ENCODE results near the gene EPB41L4A.

The EPB41L4A gene

GRCh38 chr5:112146323-112147226 is 272.5 kb downstream of the EPB41L4A start:
- DNase-seq = peak; percentile 53

- no peak for DNase-seq
Measured at GRCh38 chr5:112143690-112144089, 275.4 kb downstream of the EPB41L4A start.

DNA sequence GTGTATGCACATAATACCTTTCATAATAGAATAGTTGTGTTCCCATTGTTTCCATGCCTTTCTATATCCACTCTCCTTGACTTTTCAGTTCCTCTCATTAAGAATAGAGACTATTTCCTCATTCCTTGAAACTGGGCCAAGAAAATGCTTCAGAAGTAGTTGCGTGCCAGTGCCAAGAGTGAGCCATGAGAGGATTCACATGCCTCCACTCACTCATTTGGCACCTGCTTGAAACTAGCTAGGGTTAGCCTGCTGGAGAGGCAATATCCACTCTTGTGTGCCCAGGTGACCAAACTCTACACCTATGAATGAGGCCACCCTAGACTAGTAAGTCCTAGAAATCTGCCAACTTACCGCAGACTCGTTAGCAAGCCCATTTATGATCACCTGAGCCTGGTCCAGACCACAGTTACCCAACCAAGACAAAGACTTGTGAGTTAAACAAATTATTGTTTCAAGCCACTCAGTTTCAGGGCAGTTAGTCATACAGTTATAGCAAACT is 276.3 kb downstream of the EPB41L4A start:
- DNase-seq = peak; percentile 81

- no peak for DNase-seq
Measured at GRCh38 chr5:112141582-112141981, 277.5 kb downstream of the EPB41L4A start.

DNA sequence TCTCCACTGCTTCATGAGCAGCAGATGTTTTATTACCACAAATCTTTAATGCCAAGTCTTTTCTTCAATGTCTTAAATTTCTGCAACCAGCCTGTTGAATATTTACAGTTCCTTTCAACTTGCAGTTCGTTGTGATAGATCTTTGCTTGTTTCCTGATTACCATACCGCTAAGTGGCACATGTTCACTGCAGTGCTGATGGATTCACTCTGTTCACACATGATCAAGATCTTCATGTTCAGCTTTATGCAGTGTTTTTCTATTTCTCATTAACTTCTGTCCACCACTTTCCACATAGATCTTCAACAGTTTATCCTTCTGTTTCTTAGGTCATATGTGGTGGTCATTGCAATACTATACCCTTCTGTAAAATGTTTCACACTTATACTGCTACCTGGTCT is 280.6 kb downstream of the EPB41L4A start:
- DNase-seq = no peak

DNA sequence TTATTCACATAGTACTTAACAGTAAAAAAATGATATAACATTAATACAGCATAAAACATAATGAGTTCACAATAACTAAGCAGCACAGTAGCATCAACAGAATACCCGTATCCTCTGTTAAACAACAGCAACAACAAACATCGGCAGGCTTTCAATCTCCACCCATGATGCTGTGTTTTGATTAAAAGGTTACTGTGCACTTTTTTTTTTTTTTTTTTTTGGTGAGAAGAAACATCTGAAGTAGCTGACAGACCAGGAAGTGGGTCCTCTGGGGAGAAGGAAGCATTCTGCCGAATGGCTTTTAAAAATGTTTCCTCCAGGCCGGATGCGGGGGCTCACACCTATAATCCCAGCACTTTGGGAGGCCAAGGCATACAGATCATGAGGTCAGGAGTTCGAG is 282.3 kb downstream of the EPB41L4A start:
- DNase-seq = no peak

DNA sequence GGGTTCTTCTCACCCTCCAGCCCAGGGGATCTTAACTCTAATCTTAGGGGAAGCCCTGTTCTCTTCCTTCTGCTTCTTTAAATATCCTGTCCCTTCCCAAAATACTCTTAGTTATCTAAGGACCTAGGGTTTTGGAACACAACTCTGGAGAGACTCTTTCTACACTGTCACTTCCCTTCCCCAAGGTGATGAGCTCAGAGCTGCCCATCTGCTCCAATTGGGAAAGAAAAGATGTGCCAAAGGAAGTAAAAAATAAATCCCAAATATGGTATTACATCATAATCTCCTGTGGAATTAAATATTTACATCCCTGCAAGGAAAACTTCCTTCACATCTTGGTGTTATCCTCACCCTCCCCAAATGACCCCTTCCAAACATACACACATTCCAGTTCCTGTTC is 291.2 kb downstream of the EPB41L4A start:
- DNase-seq = no peak

GRCh38 chr5:112126982-112127381 is 292.1 kb downstream of the EPB41L4A start:
- DNase-seq = no peak

- no peak for DNase-seq
Measured at GRCh38 chr5:112125903-112126302, 293.2 kb downstream of the EPB41L4A start.

DNA sequence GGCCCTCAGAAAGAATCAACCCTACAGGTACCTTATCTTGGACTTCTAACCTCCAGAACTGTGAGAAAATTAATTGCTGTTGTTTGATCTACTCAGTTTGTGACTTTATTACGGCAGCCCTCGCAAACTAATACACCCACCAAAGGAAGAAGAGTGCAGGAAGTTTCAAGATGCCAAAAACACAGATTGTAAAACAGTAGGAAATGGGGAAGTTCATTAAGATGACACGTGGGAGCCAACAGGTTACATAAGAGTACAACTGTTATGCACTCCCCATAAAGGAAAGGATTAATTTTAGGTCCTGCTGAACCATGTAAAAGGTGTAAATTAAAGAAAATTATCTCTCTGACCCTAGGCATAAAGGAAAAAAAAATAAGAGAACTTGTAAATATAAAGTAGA is 294.3 kb downstream of the EPB41L4A start:
- DNase-seq = no peak

DNA sequence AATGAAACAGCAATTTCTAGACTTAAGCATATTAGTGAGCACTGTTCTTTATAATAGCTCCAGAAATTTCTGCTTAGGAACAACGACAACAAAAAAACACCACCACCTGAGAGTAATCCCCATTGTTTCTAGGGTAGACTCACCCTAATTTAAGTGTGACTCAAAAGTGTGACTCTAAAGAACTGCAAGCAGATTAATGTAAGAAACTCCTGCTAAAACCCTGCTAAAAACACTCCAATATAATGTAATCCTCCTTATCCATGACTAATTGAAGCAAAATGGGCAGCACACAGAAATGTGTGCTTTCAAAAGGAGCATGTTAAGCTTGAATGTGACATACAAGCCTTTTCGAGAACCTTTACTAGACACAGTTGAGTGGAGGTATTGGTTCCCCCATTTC is 296.0 kb downstream of the EPB41L4A start:
- no peak for DNase-seq

- DNase-seq = no peak
Measured at GRCh38 chr5:112122353-112122752, 296.7 kb downstream of the EPB41L4A start.

- no peak for DNase-seq
Measured at GRCh38 chr5:112121258-112121657, 297.8 kb downstream of the EPB41L4A start.

DNA sequence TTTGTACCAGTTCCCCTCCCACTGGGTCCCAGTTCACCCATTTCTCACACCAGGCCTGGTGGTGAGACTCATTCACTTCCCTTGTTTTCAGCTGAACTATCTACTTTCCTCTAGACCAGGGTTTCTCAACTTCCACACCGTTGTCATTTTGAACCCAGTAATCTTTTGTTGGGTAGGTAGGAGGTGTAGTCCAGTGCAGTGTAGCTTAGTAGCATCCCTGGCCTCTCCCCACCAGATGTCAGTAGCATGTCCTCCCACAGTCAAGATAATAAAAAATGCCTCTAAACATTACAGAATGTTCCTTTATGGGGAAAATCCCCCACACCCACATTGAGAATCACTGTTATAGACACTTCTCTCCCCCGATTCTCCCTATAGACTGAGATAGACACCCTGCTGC is 299.1 kb downstream of the EPB41L4A start:
- no peak for DNase-seq

DNA sequence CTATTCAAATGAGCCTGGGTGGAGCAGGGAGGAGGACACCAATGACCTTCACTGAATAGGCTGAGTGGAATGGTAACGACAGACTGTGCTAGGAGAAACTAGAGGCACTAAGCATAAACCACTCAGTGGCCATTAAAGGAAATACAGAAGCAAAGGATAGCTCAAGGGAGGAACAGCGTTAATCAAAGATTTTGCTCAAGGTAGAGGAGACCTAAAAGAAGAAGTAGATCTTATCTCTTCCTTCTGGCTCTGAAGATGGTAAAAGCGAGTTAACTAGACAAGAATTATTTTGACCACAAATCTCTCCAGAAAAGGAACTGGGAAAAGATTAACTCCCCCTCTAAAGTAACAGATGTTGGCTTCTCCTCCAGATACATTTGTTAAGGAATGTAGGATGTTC is 299.6 kb downstream of the EPB41L4A start:
- no peak for DNase-seq

- no peak for DNase-seq
Measured at GRCh38 chr5:112117551-112117950, 301.5 kb downstream of the EPB41L4A start.

GRCh38 chr5:112116371-112116770 is 302.7 kb downstream of the EPB41L4A start:
- DNase-seq = no peak

- DNase-seq = no peak
Measured at GRCh38 chr5:112113565-112113964, 305.5 kb downstream of the EPB41L4A start.
